ENCODE results near the gene MECR. TPM values are rescaled to one million over a fixed set of nuclear protein-coding genes. Genes with fewer than 3 reads are reported as not detected.

Gene MECR
- total RNA-seq, 4 donors from 2014 or later = 14.3 to 29.4 (median 16.1) TPM

- Histone ChIP-seq H3K9me3 (no peaks in the 10 kb centered on the region), H3K27ac (no peak overlapping the region), H3K4me3 (no peak overlapping the region), H3K36me3 (peaks cover 0 to 7% (median 0%) of the 10 kb centered on the region in 3 donors), H3K4me1 (peaks cover 0 to 19% (median 9%) of the 10 kb centered on the region in 3 donors), H3K27me3 (peaks cover 0 to 14% (median 0%) of the 10 kb centered on the region in 4 donors)
- no peak for DNase-seq
- 71 to 75% methylated on average over 5 to 6 of the region's 6 CpGs for WGBS, 2 donors
- intact Hi-C loops (cut with DNase I) = no loop called here
- TF ChIP-seq POLR2A (IDR thresholded peaks at IDR 0.05) = no peak
- TF ChIP-seq, protein P1, sequence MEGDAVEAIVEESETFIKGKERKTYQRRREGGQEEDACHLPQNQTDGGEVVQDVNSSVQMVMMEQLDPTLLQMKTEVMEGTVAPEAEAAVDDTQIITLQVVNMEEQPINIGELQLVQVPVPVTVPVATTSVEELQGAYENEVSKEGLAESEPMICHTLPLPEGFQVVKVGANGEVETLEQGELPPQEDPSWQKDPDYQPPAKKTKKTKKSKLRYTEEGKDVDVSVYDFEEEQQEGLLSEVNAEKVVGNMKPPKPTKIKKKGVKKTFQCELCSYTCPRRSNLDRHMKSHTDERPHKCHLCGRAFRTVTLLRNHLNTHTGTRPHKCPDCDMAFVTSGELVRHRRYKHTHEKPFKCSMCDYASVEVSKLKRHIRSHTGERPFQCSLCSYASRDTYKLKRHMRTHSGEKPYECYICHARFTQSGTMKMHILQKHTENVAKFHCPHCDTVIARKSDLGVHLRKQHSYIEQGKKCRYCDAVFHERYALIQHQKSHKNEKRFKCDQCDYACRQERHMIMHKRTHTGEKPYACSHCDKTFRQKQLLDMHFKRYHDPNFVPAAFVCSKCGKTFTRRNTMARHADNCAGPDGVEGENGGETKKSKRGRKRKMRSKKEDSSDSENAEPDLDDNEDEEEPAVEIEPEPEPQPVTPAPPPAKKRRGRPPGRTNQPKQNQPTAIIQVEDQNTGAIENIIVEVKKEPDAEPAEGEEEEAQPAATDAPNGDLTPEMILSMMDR (IDR thresholded peaks at IDR 0.05) = no peak
Measured at GRCh38 chr1:29272147-29272907, 41.6 kb upstream of the MECR start.

DNA sequence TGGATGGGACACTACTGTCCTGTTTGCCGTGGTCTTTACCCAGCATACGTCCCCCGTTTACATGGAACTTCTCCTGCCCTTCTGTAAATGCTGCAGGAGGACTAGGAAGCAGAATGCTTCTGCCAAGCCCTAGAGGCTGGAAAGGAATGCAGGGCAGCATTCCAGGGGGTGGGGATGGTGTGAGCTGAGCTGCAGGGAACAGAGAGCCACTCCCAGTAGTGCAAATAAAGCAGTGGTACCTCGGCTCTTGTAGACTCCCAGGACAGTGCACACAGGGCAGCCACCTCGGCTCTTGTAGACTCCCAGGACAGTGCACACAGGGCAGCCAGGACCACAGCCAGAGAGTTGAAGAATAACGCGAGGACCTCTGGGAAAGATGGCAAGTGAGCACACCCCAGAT lies 41.0 kb upstream of the MECR start:
- peak overlapping the region in 1 of 4 donors; percentile 42 for H3K27ac ChIP-seq
- intact Hi-C loops (cut with DNase I) = no loop called here
- H3K4me3 ChIP-seq = no peak overlapping the region
- H3K27me3 ChIP-seq = peaks cover 0 to 15% (median 0%) of the 10 kb centered on the region in 4 donors
- DNase-seq = no peak
- no peak for TF ChIP-seq POLR2A (IDR thresholded peaks at IDR 0.05)
- TF ChIP-seq, protein P1 (IDR thresholded peaks at IDR 0.05) = no peak
- peaks cover 0 to 7% (median 0%) of the 10 kb centered on the region in 3 donors for H3K36me3 ChIP-seq
- H3K9me3 ChIP-seq = no peaks in the 10 kb centered on the region
- 14 to 18% methylated on average over 5 to 7 of the region's 7 CpGs for WGBS, 2 donors
- H3K4me1 ChIP-seq = peaks cover 0 to 19% (median 9%) of the 10 kb centered on the region in 3 donors

GRCh38 chr1:29270929-29271521 lies 40.3 kb upstream of the MECR start:
- intact Hi-C loops (cut with DNase I) = no loop called here
- Histone ChIP-seq H3K4me1 (peaks cover 0 to 19% (median 9%) of the 10 kb centered on the region in 3 donors), H3K27ac (peak overlapping the region in 1 of 4 donors; percentile 42), H3K4me3 (no peak overlapping the region), H3K27me3 (peaks cover 0 to 15% (median 0%) of the 10 kb centered on the region in 4 donors), H3K9me3 (no peaks in the 10 kb centered on the region), H3K36me3 (peaks cover 0 to under 1% (median 0%) of the 10 kb centered on the region in 3 donors)
- no peak for DNase-seq
- 41 to 53% methylated on average over 3 of the region's 3 CpGs for WGBS, 2 donors
- no peak for TF ChIP-seq POLR2A (IDR thresholded peaks at IDR 0.05)
- TF ChIP-seq, protein P1 (IDR thresholded peaks at IDR 0.05) = no peak

- no peak overlapping the region for H3K4me3 ChIP-seq
- H3K4me1 ChIP-seq = peaks cover 0 to 19% (median 9%) of the 10 kb centered on the region in 3 donors
- no peak overlapping the region for H3K27ac ChIP-seq
- H3K27me3 ChIP-seq = peaks cover 0 to 15% (median 0%) of the 10 kb centered on the region in 4 donors
- no peaks in the 10 kb centered on the region for H3K36me3 ChIP-seq
- intact Hi-C loops (cut with DNase I) = no loop called here
- no peaks in the 10 kb centered on the region for H3K9me3 ChIP-seq
- no peak for DNase-seq
- WGBS, 2 donors = 79 to 82% methylated on average over 8 of the region's 8 CpGs
- TF ChIP-seq POLR2A (IDR thresholded peaks at IDR 0.05) = no peak
Measured at GRCh38 chr1:29269382-29269781, 38.6 kb upstream of the MECR start.

DNA sequence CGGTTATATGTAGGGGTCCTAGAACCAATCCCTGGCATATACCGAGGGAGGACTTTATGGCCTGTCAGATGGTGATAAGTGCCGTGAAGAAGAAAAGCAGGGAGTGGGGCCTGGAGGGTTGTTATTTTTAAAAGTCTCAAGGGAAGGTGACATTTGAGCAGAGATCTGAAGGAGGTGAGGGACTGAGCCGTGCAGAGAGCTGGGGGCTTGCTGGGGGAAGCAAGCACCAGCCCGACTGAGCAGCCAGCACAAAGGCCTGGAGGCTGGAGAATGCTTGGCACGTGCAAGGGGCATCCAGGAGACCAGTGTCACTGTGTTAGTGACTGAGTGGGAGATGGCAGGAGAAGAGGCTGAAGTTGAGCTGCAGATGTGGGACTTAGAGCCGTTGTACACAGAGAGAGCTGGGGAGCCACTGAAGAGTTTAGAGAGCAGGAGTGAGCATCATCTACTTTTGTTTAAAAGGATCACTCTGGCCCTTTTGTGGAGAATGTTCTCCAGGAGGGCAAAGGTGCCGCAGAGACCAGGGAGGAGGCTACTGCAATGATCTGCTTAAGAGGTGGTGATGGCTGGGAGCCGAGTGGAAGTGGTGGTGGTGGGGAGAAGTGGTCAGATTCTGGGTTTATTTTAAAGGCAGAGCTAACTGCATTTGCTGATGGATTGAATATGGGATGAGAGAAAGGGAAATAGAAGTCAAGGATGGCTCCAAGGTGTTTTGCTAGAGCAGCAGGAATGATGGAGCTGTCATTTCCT lies 36.8 kb upstream of the MECR start:
- intact Hi-C loops (cut with DNase I) = no loop called here
- WGBS, 2 donors = 75 to 81% methylated on average over 9 of the region's 9 CpGs
- peaks cover 0 to 15% (median 0%) of the 10 kb centered on the region in 4 donors for H3K27me3 ChIP-seq
- no peak for TF ChIP-seq POLR2A (IDR thresholded peaks at IDR 0.05)
- TF ChIP-seq, protein P1 (IDR thresholded peaks at IDR 0.05) = no peak
- no peaks in the 10 kb centered on the region for H3K9me3 ChIP-seq
- no peak overlapping the region for H3K4me3 ChIP-seq
- H3K27ac ChIP-seq = no peak overlapping the region
- H3K36me3 ChIP-seq = no peaks in the 10 kb centered on the region
- H3K4me1 ChIP-seq = peaks cover 0 to 19% (median 9%) of the 10 kb centered on the region in 3 donors
- no peak for DNase-seq

Measured in esophagus squamous epithelium (tissue), 5 donors.